Nephron (organoid): Measurements from ENCODE around the gene INHBC.
"Not testable (repeated sequence)": the region's sequence is repeated elsewhere in the genome, so short reads cannot be mapped to it uniquely, and the experiment has no call there.

Experiments
- H3K27ac Mint-ChIP-seq, 3 experiments: 2 replicates each; pipeline ENCODE4 v1.8.0; 2020; ENCODE audit warnings: mixed read lengths in 3 of 3, mild to moderate bottlenecking in 2 of 3, moderate library complexity in 1 of 3
- H3K27me3 Mint-ChIP-seq: 2 replicates; pipeline ENCODE4 v1.8.0; 2021; ENCODE audit warnings: low read depth, mild to moderate bottlenecking, moderate library complexity, mixed read lengths
- H3K36me3 Mint-ChIP-seq: 2 replicates; pipeline ENCODE4 v1.8.0; 2020; ENCODE audit warnings: low read depth, mixed read lengths
- H3K4me1 Mint-ChIP-seq: 2 replicates; pipeline ENCODE4 v1.8.0; 2020; ENCODE audit warnings: mixed read lengths
- H3K4me3 Mint-ChIP-seq, 3 experiments: 2 replicates each; pipeline ENCODE4 v1.8.0; 2020; ENCODE audit warnings: mild to moderate bottlenecking in 3 of 3, mixed read lengths in 3 of 3, moderate library complexity in 2 of 3
- H3K9me3 Mint-ChIP-seq: 2 replicates; pipeline ENCODE4 v1.8.0; 2020; ENCODE audit warnings: mixed read lengths
- TF ChIP-seq, protein P1 (sequence below), 3 experiments: fragments of 200-600 bp; sonication (generic); IDR thresholded peaks; one replicate each; pipeline ENCODE4 v1.5.0; 2021; ENCODE audit warnings: antibody characterized with exemption in 3 of 3; ENCODE audit not compliant: unreplicated experiment in 3 of 3

Gene INHBC

GRCh38 chr12:57420482-57420881, 14.1 kb upstream of the INHBC start:
- TF ChIP-seq, protein P1, sequence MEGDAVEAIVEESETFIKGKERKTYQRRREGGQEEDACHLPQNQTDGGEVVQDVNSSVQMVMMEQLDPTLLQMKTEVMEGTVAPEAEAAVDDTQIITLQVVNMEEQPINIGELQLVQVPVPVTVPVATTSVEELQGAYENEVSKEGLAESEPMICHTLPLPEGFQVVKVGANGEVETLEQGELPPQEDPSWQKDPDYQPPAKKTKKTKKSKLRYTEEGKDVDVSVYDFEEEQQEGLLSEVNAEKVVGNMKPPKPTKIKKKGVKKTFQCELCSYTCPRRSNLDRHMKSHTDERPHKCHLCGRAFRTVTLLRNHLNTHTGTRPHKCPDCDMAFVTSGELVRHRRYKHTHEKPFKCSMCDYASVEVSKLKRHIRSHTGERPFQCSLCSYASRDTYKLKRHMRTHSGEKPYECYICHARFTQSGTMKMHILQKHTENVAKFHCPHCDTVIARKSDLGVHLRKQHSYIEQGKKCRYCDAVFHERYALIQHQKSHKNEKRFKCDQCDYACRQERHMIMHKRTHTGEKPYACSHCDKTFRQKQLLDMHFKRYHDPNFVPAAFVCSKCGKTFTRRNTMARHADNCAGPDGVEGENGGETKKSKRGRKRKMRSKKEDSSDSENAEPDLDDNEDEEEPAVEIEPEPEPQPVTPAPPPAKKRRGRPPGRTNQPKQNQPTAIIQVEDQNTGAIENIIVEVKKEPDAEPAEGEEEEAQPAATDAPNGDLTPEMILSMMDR (IDR thresholded peaks at IDR 0.05; ENCODE audit: unreplicated experiment in 3 of 3): no peak
- no peak overlapping the region for H3K4me3 Mint-ChIP-seq
- H3K9me3 Mint-ChIP-seq: no peaks in the 10 kb centered on the region
- no peak overlapping the region for H3K27ac Mint-ChIP-seq
- H3K4me1 Mint-ChIP-seq: peaks cover 11% of the 10 kb centered on the region
- H3K27me3 Mint-ChIP-seq: no peaks in the 10 kb centered on the region
- peaks cover 33% of the 10 kb centered on the region for H3K36me3 Mint-ChIP-seq

- not testable (repeated sequence) for H3K9me3 Mint-ChIP-seq, H3K27me3 Mint-ChIP-seq
- peaks cover 33% of the 10 kb centered on the region for H3K4me1 Mint-ChIP-seq
- H3K4me3 Mint-ChIP-seq: peak overlapping the region in 1 of 3 experiments; percentile 56
- H3K36me3 Mint-ChIP-seq: peaks cover 36% of the 10 kb centered on the region
- H3K27ac Mint-ChIP-seq: peak overlapping the region in 1 of 3 experiments; percentile 77
These were observed 7.6 kb upstream of the INHBC start for GRCh38 chr12:57426948-57427347.

- peaks cover 33% of the 10 kb centered on the region for H3K4me1 Mint-ChIP-seq
- H3K27me3 Mint-ChIP-seq: no peaks in the 10 kb centered on the region
- H3K27ac Mint-ChIP-seq: peak overlapping the region; percentile 99 to 100 (median 100)
- peak overlapping the region; percentile 98 to 100 (median 99) for H3K4me3 Mint-ChIP-seq
- TF ChIP-seq, protein P1 (IDR thresholded peaks at IDR 0.05; ENCODE audit: unreplicated experiment in 3 of 3): no peak
- no peaks in the 10 kb centered on the region for H3K9me3 Mint-ChIP-seq
- H3K36me3 Mint-ChIP-seq: peaks cover 21% of the 10 kb centered on the region
These were observed 5.6 kb upstream of the INHBC start for GRCh38 chr12:57428965-57429364.

GRCh38 chr12:57429473-57430111, 5.0 kb upstream of the INHBC start:
- no peaks in the 10 kb centered on the region for H3K27me3 Mint-ChIP-seq
- no peaks in the 10 kb centered on the region for H3K9me3 Mint-ChIP-seq
- TF ChIP-seq, protein P1 (IDR thresholded peaks at IDR 0.05; ENCODE audit: unreplicated experiment in 3 of 3): no peak
- H3K36me3 Mint-ChIP-seq: peaks cover 16% of the 10 kb centered on the region
- peak overlapping the region; percentile 99 to 100 (median 100) for H3K27ac Mint-ChIP-seq
- H3K4me1 Mint-ChIP-seq: peaks cover 38% of the 10 kb centered on the region
- H3K4me3 Mint-ChIP-seq: peak overlapping the region; percentile 98 to 100 (median 99)

DNA sequence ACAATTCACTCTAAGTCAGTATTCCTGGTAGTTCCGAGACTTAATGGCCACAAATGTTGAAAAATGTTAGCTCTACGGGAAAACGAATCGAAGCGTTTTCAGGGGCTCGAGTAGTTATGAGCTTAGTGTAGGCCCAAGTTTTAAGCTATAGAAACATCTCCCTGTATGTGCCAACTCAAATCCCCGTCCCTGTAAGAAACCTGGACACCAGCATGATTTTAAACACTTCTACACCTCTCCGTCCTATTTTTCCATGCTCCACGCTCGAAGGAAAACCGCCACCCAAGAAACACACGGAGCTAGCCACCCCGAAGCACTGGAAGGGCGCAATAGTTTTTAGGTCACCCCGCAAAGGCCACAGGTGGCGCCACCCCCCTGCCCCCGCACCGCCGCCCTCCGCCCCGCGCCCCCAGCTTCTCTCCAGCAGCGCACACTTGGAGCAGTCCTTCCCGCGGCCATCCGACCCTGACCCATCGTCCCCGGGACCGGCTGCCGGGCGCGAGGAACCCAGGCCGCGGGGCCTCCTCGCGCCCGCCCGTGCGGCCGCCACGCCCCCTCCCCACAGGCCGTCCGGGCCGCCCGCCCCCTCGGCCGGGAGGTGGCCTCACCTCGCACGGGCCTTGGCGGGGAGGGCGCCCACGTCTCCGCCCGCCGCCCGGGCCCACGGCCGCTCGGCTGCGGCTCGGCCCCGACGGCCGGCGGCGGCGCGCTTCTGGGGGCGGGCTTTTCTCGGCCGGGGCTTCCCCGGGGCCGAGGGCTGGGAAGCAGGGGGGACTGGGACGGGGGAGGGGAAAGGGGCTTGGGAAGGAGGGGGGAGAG, 4.3 kb upstream of the INHBC start:
- H3K27me3 Mint-ChIP-seq: no peaks in the 10 kb centered on the region
- H3K36me3 Mint-ChIP-seq: peaks cover 13% of the 10 kb centered on the region
- peaks cover 43% of the 10 kb centered on the region for H3K4me1 Mint-ChIP-seq
- H3K4me3 Mint-ChIP-seq: peak overlapping the region; percentile 98 to 100 (median 99)
- TF ChIP-seq, protein P1 (IDR thresholded peaks at IDR 0.05; ENCODE audit: unreplicated experiment in 3 of 3): no peak
- H3K9me3 Mint-ChIP-seq: no peaks in the 10 kb centered on the region
- peak overlapping the region; percentile 99 to 100 (median 100) for H3K27ac Mint-ChIP-seq

- Mint-ChIP-seq H3K4me3 (peak within 1 kb of the TSS; percentile 98 to 100 (median 99)), H3K9me3 (no peaks in the 10 kb centered on the region), H3K27ac (peak within 1 kb of the TSS; percentile 99 to 100 (median 100)), H3K4me1 (peaks cover 47% of the 10 kb centered on the region), H3K27me3 (no peaks in the 10 kb centered on the region), H3K36me3 (peaks cover 7% of the 10 kb centered on the region)
- TF ChIP-seq, protein P1 (IDR thresholded peaks at IDR 0.05; ENCODE audit: unreplicated experiment in 3 of 3): no peak
These were observed 3.5 kb upstream of the INHBC start, which contains the start of gene R3HDM2 for GRCh38 chr12:57430931-57431566. Gene R3HDM2, minus strand, starts transcription at chr12:57431043. Its CDS starts 120,615 bp downstream, at chr12:57310428.
